GM18861 (cell line): ENCODE measurements around the gene DPPA5.
"Not testable (repeated sequence)": the region's sequence is repeated elsewhere in the genome, so short reads cannot be mapped to it uniquely, and the experiment has no call there.

Experiments used
- ATAC-seq: cut with Tn5 transposase; IDR thresholded peaks from one replicate; pipeline ENCODE4 v1.9.1; 2021; ENCODE audit not compliant: unreplicated experiment

Gene DPPA5

GRCh38 chr6:73303773-73304172, 50.3 kb downstream of the DPPA5 start:
- not testable (repeated sequence) for ATAC-seq
